MM.1S (cell line): ENCODE data around the gene LMCD1.

Experiments used
- DNase-seq: peaks from one replicate; pipeline ENCODE4 v3.0.0-alpha.2; 2015
- H2AFZ ChIP-seq: fragments of 300-600 bp; sonication (generic); 2 replicates; pipeline ENCODE4 v1.6.0; 2016; ENCODE audit warnings: antibody characterized with exemption, low read length
- H3F3A ChIP-seq: fragments of 300-600 bp; sonication (generic); 2 replicates; pipeline ENCODE4 v1.6.1; 2016; ENCODE audit warnings: mild to moderate bottlenecking, antibody characterized with exemption, low read length, moderate library complexity, mixed read lengths; ENCODE audit not compliant: insufficient read depth
- H3K27ac ChIP-seq: fragments of 300-600 bp; sonication (generic); 2 replicates; pipeline ENCODE4 v1.5.1; 2016; ENCODE audit warnings: mild to moderate bottlenecking, low read length
- H3K27me3 ChIP-seq: fragments of 300-600 bp; sonication (generic); replicated peaks from 2 replicates; pipeline ENCODE4 v1.6.0; 2016; ENCODE audit warnings: low read length; ENCODE audit not compliant: insufficient read depth
- H3K36me3 ChIP-seq: fragments of 300-600 bp; sonication (generic); replicated peaks from 2 replicates; pipeline ENCODE4 v1.6.1; 2016; ENCODE audit warnings: mild to moderate bottlenecking, low read length, mixed read lengths; ENCODE audit not compliant: insufficient read depth
- H3K4me1 ChIP-seq: fragments of 300-600 bp; sonication (generic); 2 replicates; pipeline ENCODE4 v1.6.1; 2016; ENCODE audit warnings: low read length, mixed read lengths
- H3K4me2 ChIP-seq: fragments of 300-600 bp; sonication (generic); 2 replicates; pipeline ENCODE4 v1.6.0; 2016; ENCODE audit warnings: low read depth, low read length
- H3K4me3 ChIP-seq: fragments of 300-600 bp; sonication (generic); 2 replicates; pipeline ENCODE4 v1.5.1; 2016; ENCODE audit warnings: low read length, mixed read lengths
- H3K79me2 ChIP-seq: fragments of 300-600 bp; sonication (generic); 2 replicates; pipeline ENCODE4 v1.6.1; 2016; ENCODE audit warnings: mixed run types, low read length, mixed read lengths
- H3K9ac ChIP-seq: fragments of 300-600 bp; sonication (generic); 2 replicates; pipeline ENCODE4 v1.6.1; 2016; ENCODE audit warnings: low read length, mixed read lengths
- H3K9me2 ChIP-seq: fragments of 300-600 bp; sonication (generic); replicated peaks from 2 replicates; pipeline ENCODE4 v1.6.1; 2016; ENCODE audit warnings: mild to moderate bottlenecking, low read length, mixed read lengths; ENCODE audit not compliant: insufficient read depth
- H3K9me3 ChIP-seq: fragments of 300-600 bp; sonication (generic); replicated peaks from 2 replicates; pipeline ENCODE4 v1.6.1; 2016; ENCODE audit warnings: mild to moderate bottlenecking, low read length, mixed read lengths; ENCODE audit not compliant: insufficient read depth
- H4K20me1 ChIP-seq: fragments of 300-600 bp; sonication (generic); 2 replicates; pipeline ENCODE4 v1.6.1; 2016; ENCODE audit warnings: mild to moderate bottlenecking, low read length, moderate library complexity, mixed read lengths; ENCODE audit not compliant: insufficient read depth
- CTCF ChIP-seq: fragments of 300-600 bp; sonication (generic); IDR thresholded peaks from 2 replicates; pipeline ENCODE4 v1.5.1; 2016; ENCODE audit warnings: antibody characterized with exemption, low read length, mixed read lengths
- EZH2 ChIP-seq: fragments of 300-600 bp; sonication (generic); optimal IDR thresholded peaks from 2 replicates; pipeline ENCODE3; 2017; ENCODE audit warnings: low read depth, mild to moderate bottlenecking, antibody characterized with exemption, low read length, mixed read lengths
- EZH2phosphoT487 ChIP-seq: fragments of 300-600 bp; sonication (generic); IDR thresholded peaks from 2 replicates; pipeline ENCODE4 v1.6.1; 2018; ENCODE audit warnings: antibody characterized with exemption, low read length

Gene LMCD1

GRCh38 chr3:8610951-8611350 is 109.3 kb downstream of the LMCD1 start:
- Histone ChIP-seq H4K20me1 (no peaks in the 10 kb centered on the region), H3F3A (no peaks in the 10 kb centered on the region), H2AFZ (no peak overlapping the region), H3K9me3 (no peaks in the 10 kb centered on the region), H3K4me1 (no peaks in the 10 kb centered on the region), H3K4me3 (no peak overlapping the region), H3K9ac (no peak overlapping the region), H3K9me2 (no peaks in the 10 kb centered on the region), H3K27ac (no peak overlapping the region), H3K79me2 (no peaks in the 10 kb centered on the region), H3K27me3 (no peaks in the 10 kb centered on the region), H3K4me2 (no peak overlapping the region), H3K36me3 (no peaks in the 10 kb centered on the region)
- no peak for DNase-seq
- TF ChIP-seq EZH2 (no peak), CTCF (no peak), EZH2phosphoT487 (no peak)

- no peak for DNase-seq
- TF ChIP-seq EZH2 (no peak), CTCF (no peak), EZH2phosphoT487 (no peak)
- no peak overlapping the region for H3K9ac ChIP-seq
- no peaks in the 10 kb centered on the region for H3K27me3 ChIP-seq
- H3F3A ChIP-seq = no peaks in the 10 kb centered on the region
- H4K20me1 ChIP-seq = no peaks in the 10 kb centered on the region
- no peaks in the 10 kb centered on the region for H3K9me3 ChIP-seq
- H3K27ac ChIP-seq = no peak overlapping the region
- H2AFZ ChIP-seq = no peak overlapping the region
- H3K79me2 ChIP-seq = no peaks in the 10 kb centered on the region
- H3K4me1 ChIP-seq = no peaks in the 10 kb centered on the region
- H3K4me3 ChIP-seq = no peak overlapping the region
- no peaks in the 10 kb centered on the region for H3K9me2 ChIP-seq
- H3K4me2 ChIP-seq = no peak overlapping the region
- H3K36me3 ChIP-seq = no peaks in the 10 kb centered on the region
Observed at GRCh38 chr3:8617921-8618320, 116.3 kb downstream of the LMCD1 start.

GRCh38 chr3:8618950-8619349 is 117.3 kb downstream of the LMCD1 start:
- H3K9ac ChIP-seq = no peak overlapping the region
- no peaks in the 10 kb centered on the region for H3K9me2 ChIP-seq
- H4K20me1 ChIP-seq = no peaks in the 10 kb centered on the region
- no peaks in the 10 kb centered on the region for H3F3A ChIP-seq
- H3K27me3 ChIP-seq = no peaks in the 10 kb centered on the region
- H3K9me3 ChIP-seq = no peaks in the 10 kb centered on the region
- H3K4me1 ChIP-seq = no peaks in the 10 kb centered on the region
- H3K79me2 ChIP-seq = no peaks in the 10 kb centered on the region
- no peak overlapping the region for H3K4me3 ChIP-seq
- DNase-seq = no peak
- H2AFZ ChIP-seq = no peak overlapping the region
- no peak for TF ChIP-seq CTCF
- H3K36me3 ChIP-seq = no peaks in the 10 kb centered on the region
- no peak overlapping the region for H3K4me2 ChIP-seq
- H3K27ac ChIP-seq = no peak overlapping the region

- H3K9ac ChIP-seq = no peak overlapping the region
- H3K27ac ChIP-seq = no peak overlapping the region
- no peak for DNase-seq
- H3K79me2 ChIP-seq = no peaks in the 10 kb centered on the region
- no peak overlapping the region for H3K4me2 ChIP-seq
- no peak overlapping the region for H2AFZ ChIP-seq
- no peaks in the 10 kb centered on the region for H4K20me1 ChIP-seq
- no peaks in the 10 kb centered on the region for H3F3A ChIP-seq
- H3K9me3 ChIP-seq = no peaks in the 10 kb centered on the region
- H3K9me2 ChIP-seq = no peaks in the 10 kb centered on the region
- no peak for TF ChIP-seq EZH2phosphoT487
- TF ChIP-seq CTCF = no peak
- TF ChIP-seq EZH2 = no peak
- no peaks in the 10 kb centered on the region for H3K27me3 ChIP-seq
- H3K36me3 ChIP-seq = no peaks in the 10 kb centered on the region
- H3K4me1 ChIP-seq = no peaks in the 10 kb centered on the region
- H3K4me3 ChIP-seq = no peak overlapping the region
Observed at GRCh38 chr3:8619548-8619947, 117.9 kb downstream of the LMCD1 start.
